ENCODE data around the gene GNG14. TPM values are rescaled to one million over a fixed set of nuclear protein-coding genes. Genes with fewer than 3 reads are reported as not detected.

The GNG14 gene
- total and polyA plus RNA-seq, 2 donors (not counting 1 experiment from before 2014, with no cell fraction given): not detected

DNA sequence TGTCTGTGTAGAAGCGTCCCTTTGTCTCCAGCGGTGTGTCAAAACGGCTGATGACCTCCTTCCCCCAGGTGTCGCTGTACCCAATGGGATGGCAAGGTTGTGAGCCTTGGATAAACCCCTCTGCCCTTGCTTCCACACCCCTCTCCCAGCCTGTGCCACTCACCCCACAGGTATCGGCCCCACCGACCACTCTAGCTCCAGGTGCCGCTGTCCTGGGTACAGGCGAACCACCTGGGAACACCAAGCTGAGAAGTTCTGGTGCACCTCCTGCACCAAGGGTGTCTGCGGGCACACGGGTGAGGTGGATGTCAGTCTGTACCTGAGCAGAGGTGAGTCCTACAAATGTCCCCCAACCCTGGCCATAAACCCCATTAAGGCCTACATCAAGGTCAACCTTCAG is 37.9 kb upstream of the GNG14 start:
- peaks cover 7% of the 10 kb centered on the region for H3K4me1 Mint-ChIP-seq
- no peak for TF ChIP-seq EZH2 (IDR thresholded peaks at IDR 0.05; ENCODE audit: borderline replicate concordance, insufficient read depth, low read depth, low read length, poor library complexity, severe bottlenecking)
- TF ChIP-seq, protein P1, sequence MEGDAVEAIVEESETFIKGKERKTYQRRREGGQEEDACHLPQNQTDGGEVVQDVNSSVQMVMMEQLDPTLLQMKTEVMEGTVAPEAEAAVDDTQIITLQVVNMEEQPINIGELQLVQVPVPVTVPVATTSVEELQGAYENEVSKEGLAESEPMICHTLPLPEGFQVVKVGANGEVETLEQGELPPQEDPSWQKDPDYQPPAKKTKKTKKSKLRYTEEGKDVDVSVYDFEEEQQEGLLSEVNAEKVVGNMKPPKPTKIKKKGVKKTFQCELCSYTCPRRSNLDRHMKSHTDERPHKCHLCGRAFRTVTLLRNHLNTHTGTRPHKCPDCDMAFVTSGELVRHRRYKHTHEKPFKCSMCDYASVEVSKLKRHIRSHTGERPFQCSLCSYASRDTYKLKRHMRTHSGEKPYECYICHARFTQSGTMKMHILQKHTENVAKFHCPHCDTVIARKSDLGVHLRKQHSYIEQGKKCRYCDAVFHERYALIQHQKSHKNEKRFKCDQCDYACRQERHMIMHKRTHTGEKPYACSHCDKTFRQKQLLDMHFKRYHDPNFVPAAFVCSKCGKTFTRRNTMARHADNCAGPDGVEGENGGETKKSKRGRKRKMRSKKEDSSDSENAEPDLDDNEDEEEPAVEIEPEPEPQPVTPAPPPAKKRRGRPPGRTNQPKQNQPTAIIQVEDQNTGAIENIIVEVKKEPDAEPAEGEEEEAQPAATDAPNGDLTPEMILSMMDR (IDR thresholded peaks at IDR 0.05): no peak
- intact Hi-C loops (cut with micrococcal nuclease): no loop called here
- Histone ChIP-seq H3K4me1 (ENCODE audit: control insufficient read depth in 2 of 2, insufficient read depth in 2 of 2, low read length in 2 of 2) (peaks cover 0 to 10% of the 10 kb centered on the region in 2 donors), H3K27ac (ENCODE audit: low read length in 2 of 2) (no peak overlapping the region), H3K27me3 (replicated peaks in 1 of 4; ENCODE audit: control extremely low read depth in 1 of 4, control insufficient read depth in 3 of 4, insufficient read depth in 4 of 4, low read length in 3 of 4) (no peaks in the 10 kb centered on the region), H3K4me2 (replicated peaks; ENCODE audit: low read depth, low read length, poor library complexity, severe bottlenecking) (no peak overlapping the region), H2AFZ (ENCODE audit: insufficient read depth, low read depth, low read length, poor library complexity, severe bottlenecking) (no peak overlapping the region), H3K79me2 (ENCODE audit: control insufficient read depth, insufficient read depth, low read length) (peaks cover 9% of the 10 kb centered on the region), H3K9ac (ENCODE audit: low read length) (no peak overlapping the region), H3K36me3 (replicated peaks in 1 of 2; ENCODE audit: control extremely low read depth in 1 of 2, control insufficient read depth in 1 of 2, extremely low read depth in 1 of 2, insufficient read depth in 2 of 2, low read length in 1 of 2) (peaks cover 0 to 45% of the 10 kb centered on the region in 2 experiments), H4K20me1 (ENCODE audit: control insufficient read depth, insufficient read depth, low read length, poor library complexity, severe bottlenecking) (peaks cover 21% of the 10 kb centered on the region), H3K9me3 (ENCODE audit: control extremely low read depth in 1 of 3, control insufficient read depth in 2 of 3, insufficient read depth in 1 of 3, low read length in 2 of 3) (no peaks in the 10 kb centered on the region), H3K4me3 (ENCODE audit: control extremely low read depth in 1 of 5, extremely low read depth in 1 of 5, insufficient read depth in 1 of 5, low read depth in 2 of 5, low read length in 4 of 5) (no peak overlapping the region)
- WGBS (ENCODE audit: insufficient coverage): 95% methylated on average over 4 of the region's 10 CpGs
- peak overlapping the region; percentile 10 for H3K27ac Mint-ChIP-seq
- ChIA-PET POLR2A (interaction anchor here (0.6 to 0.7 kb wide), 5 partner anchors 10 to 1725 kb away, joined by 4 to 10 read pairs (median 6); no protein-coding TSS in a partner anchor), CTCF (interaction anchor here (1.2 to 1.5 kb wide), 2 partner anchors 22 to 86 kb away, joined by 5 read pairs; no protein-coding TSS in a partner anchor)
- no peaks in the 10 kb centered on the region for H3K27me3 Mint-ChIP-seq
- DNase-seq (no peak), ATAC-seq (ENCODE audit: low read depth) (no peak)
- H3K4me3 Mint-ChIP-seq: no peak overlapping the region
- H3K9me3 Mint-ChIP-seq (ENCODE audit: insufficient read depth): no peaks in the 10 kb centered on the region

DNA sequence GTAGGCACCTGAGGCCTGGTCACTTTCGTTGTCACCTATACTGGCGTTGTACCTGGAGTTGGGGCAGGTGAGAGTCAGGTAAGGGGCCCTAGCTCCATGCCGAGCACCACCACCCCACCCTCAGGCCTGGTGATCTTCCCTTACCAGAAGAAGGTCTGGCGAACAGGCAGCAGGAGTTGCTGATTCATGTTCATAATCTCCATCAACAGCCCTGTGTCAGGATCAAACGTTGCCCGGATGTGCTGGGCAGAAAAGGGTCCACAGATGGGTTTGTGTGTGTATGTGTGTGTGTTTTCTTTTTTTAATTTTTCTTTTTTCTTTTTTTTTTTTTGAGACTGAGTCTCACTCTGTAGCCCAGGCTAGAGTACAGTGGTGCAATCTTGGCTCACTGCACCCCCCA is 35.6 kb upstream of the GNG14 start:
- POLR2A ChIA-PET: no interaction called here
- Histone ChIP-seq H3K4me2 (replicated peaks; ENCODE audit: low read depth, low read length, poor library complexity, severe bottlenecking) (no peak overlapping the region), H3K9me3 (ENCODE audit: control extremely low read depth in 1 of 3, control insufficient read depth in 2 of 3, insufficient read depth in 1 of 3, low read length in 2 of 3) (peaks cover 0 to 4% (median 0%) of the 10 kb centered on the region in 3 donors), H3K27ac (ENCODE audit: low read length in 2 of 2) (no peak overlapping the region), H3K9ac (ENCODE audit: low read length) (no peak overlapping the region), H3K79me2 (ENCODE audit: control insufficient read depth, insufficient read depth, low read length) (peaks cover 31% of the 10 kb centered on the region), H3K4me1 (ENCODE audit: control insufficient read depth in 2 of 2, insufficient read depth in 2 of 2, low read length in 2 of 2) (peaks cover 0 to 10% of the 10 kb centered on the region in 2 donors), H4K20me1 (ENCODE audit: control insufficient read depth, insufficient read depth, low read length, poor library complexity, severe bottlenecking) (peaks cover 38% of the 10 kb centered on the region), H2AFZ (ENCODE audit: insufficient read depth, low read depth, low read length, poor library complexity, severe bottlenecking) (no peak overlapping the region), H3K36me3 (replicated peaks in 1 of 2; ENCODE audit: control extremely low read depth in 1 of 2, control insufficient read depth in 1 of 2, extremely low read depth in 1 of 2, insufficient read depth in 2 of 2, low read length in 1 of 2) (peaks cover 3 to 51% of the 10 kb centered on the region in 2 experiments), H3K27me3 (replicated peaks in 1 of 4; ENCODE audit: control extremely low read depth in 1 of 4, control insufficient read depth in 3 of 4, insufficient read depth in 4 of 4, low read length in 3 of 4) (no peaks in the 10 kb centered on the region), H3K4me3 (ENCODE audit: control extremely low read depth in 1 of 5, extremely low read depth in 1 of 5, insufficient read depth in 1 of 5, low read depth in 2 of 5, low read length in 4 of 5) (no peak overlapping the region)
- CTCF ChIA-PET: interaction anchor here (0.6 kb wide), 1 partner anchor 589 kb away, joined by 3 read pairs; no protein-coding TSS in a partner anchor
- Mint-ChIP-seq H3K4me3 (no peak overlapping the region), H3K9me3 (ENCODE audit: insufficient read depth) (no peaks in the 10 kb centered on the region), H3K27me3 (no peaks in the 10 kb centered on the region), H3K27ac (no peak overlapping the region), H3K4me1 (peaks cover 7% of the 10 kb centered on the region)
- intact Hi-C loops (cut with micrococcal nuclease): no loop called here
- no peak for DNase-seq
- WGBS (ENCODE audit: insufficient coverage): 100% methylated on average over 1 of the region's 6 CpGs
- no peak for ATAC-seq (ENCODE audit: low read depth)
- TF ChIP-seq, protein P1 (IDR thresholded peaks at IDR 0.05): no peak
- no peak for TF ChIP-seq EZH2 (IDR thresholded peaks at IDR 0.05; ENCODE audit: borderline replicate concordance, insufficient read depth, low read depth, low read length, poor library complexity, severe bottlenecking)

Measured in B cell (primary cell).